HUES6 (cell line): ENCODE results near the gene SOX11.

ENCODE experiments used
- H3K27ac ChIP-seq: 2 replicates; pipeline ENCODE4 v1.7.0; 2013; ENCODE audit warnings: low read depth, mild to moderate bottlenecking, low read length, inconsistent platforms
- H3K27me3 ChIP-seq: 2 replicates; pipeline ENCODE4 v1.6.1; 2013; ENCODE audit warnings: low read length; ENCODE audit not compliant: control insufficient read depth, insufficient read depth
- H3K36me3 ChIP-seq: 2 replicates; pipeline ENCODE4 v1.6.1; 2013; ENCODE audit warnings: low read length; ENCODE audit not compliant: control insufficient read depth, insufficient read depth
- H3K4me1 ChIP-seq: 2 replicates; pipeline ENCODE4 v1.6.1; 2013; ENCODE audit warnings: low read length; ENCODE audit not compliant: control insufficient read depth, insufficient read depth
- H3K4me3 ChIP-seq: 2 replicates; pipeline ENCODE4 v1.5.1; 2013; ENCODE audit warnings: low read depth, low read length
- H3K9ac ChIP-seq: one replicate; pipeline ENCODE4 v1.6.1; 2013; ENCODE audit warnings: mild to moderate bottlenecking, low read length
- H3K9me3 ChIP-seq: 2 replicates; pipeline ENCODE4 v1.6.1; 2013; ENCODE audit warnings: low read depth, low read length; ENCODE audit not compliant: control insufficient read depth, insufficient read depth

The SOX11 gene

GRCh38 chr2:5672749-5673144, 19.4 kb upstream of the SOX11 start:
- Histone ChIP-seq H3K9ac (no peak overlapping the region), H3K4me1 (peaks cover 4% of the 10 kb centered on the region), H3K9me3 (no peaks in the 10 kb centered on the region), H3K36me3 (no peaks in the 10 kb centered on the region), H3K27ac (no peak overlapping the region), H3K4me3 (peak overlapping the region; percentile 62), H3K27me3 (peaks cover 49% of the 10 kb centered on the region)

- Histone ChIP-seq H3K4me3 (peak overlapping the region; percentile 62), H3K4me1 (peaks cover 4% of the 10 kb centered on the region), H3K9ac (no peak overlapping the region), H3K27ac (no peak overlapping the region), H3K27me3 (peaks cover 49% of the 10 kb centered on the region), H3K36me3 (no peaks in the 10 kb centered on the region), H3K9me3 (no peaks in the 10 kb centered on the region)
Observed at GRCh38 chr2:5673145-5674025, 18.8 kb upstream of the SOX11 start.

- Histone ChIP-seq H3K27ac (no peak overlapping the region), H3K9ac (no peak overlapping the region), H3K4me1 (peaks cover 4% of the 10 kb centered on the region), H3K36me3 (no peaks in the 10 kb centered on the region), H3K9me3 (no peaks in the 10 kb centered on the region), H3K4me3 (peak overlapping the region; percentile 62), H3K27me3 (peaks cover 49% of the 10 kb centered on the region)
Observed at GRCh38 chr2:5674026-5674340, 18.2 kb upstream of the SOX11 start.

GRCh38 chr2:5677133-5677532, 15.1 kb upstream of the SOX11 start:
- H3K9me3 ChIP-seq, result no peaks in the 10 kb centered on the region
- peaks cover 4% of the 10 kb centered on the region for H3K4me1 ChIP-seq
- H3K27me3 ChIP-seq, result peaks cover 34% of the 10 kb centered on the region
- no peaks in the 10 kb centered on the region for H3K36me3 ChIP-seq
- H3K4me3 ChIP-seq, result no peak overlapping the region
- H3K27ac ChIP-seq, result no peak overlapping the region
- no peak overlapping the region for H3K9ac ChIP-seq

GRCh38 chr2:5683471-5683870, 8.7 kb upstream of the SOX11 start:
- Histone ChIP-seq H3K4me3 (no peak overlapping the region), H3K9me3 (no peaks in the 10 kb centered on the region), H3K36me3 (no peaks in the 10 kb centered on the region), H3K9ac (no peak overlapping the region), H3K4me1 (no peaks in the 10 kb centered on the region), H3K27me3 (no peaks in the 10 kb centered on the region), H3K27ac (no peak overlapping the region)

GRCh38 chr2:5685225-5685624, 7.0 kb upstream of the SOX11 start:
- Histone ChIP-seq H3K9ac (no peak overlapping the region), H3K4me1 (peaks cover 6% of the 10 kb centered on the region), H3K4me3 (no peak overlapping the region), H3K27me3 (0 out of 2 replicates have a peak, but pooled peaks cover 7% of the 10 kb centered on the region), H3K9me3 (no peaks in the 10 kb centered on the region), H3K36me3 (no peaks in the 10 kb centered on the region), H3K27ac (no peak overlapping the region)

- H3K9ac ChIP-seq, result no peak overlapping the region
- H3K4me1 ChIP-seq, result peaks cover 7% of the 10 kb centered on the region
- no peak overlapping the region for H3K27ac ChIP-seq
- H3K36me3 ChIP-seq, result no peaks in the 10 kb centered on the region
- H3K27me3 ChIP-seq, result 0 out of 2 replicates have a peak, but pooled peaks cover 7% of the 10 kb centered on the region
- no peak overlapping the region for H3K4me3 ChIP-seq
- no peaks in the 10 kb centered on the region for H3K9me3 ChIP-seq
Observed at GRCh38 chr2:5686068-5686467, 6.1 kb upstream of the SOX11 start.

GRCh38 chr2:5686536-5686935, 5.6 kb upstream of the SOX11 start:
- H3K9me3 ChIP-seq, result no peaks in the 10 kb centered on the region
- no peak overlapping the region for H3K9ac ChIP-seq
- no peak overlapping the region for H3K4me3 ChIP-seq
- H3K36me3 ChIP-seq, result no peaks in the 10 kb centered on the region
- 0 out of 2 replicates have a peak, but pooled peaks cover 7% of the 10 kb centered on the region for H3K27me3 ChIP-seq
- H3K27ac ChIP-seq, result no peak overlapping the region
- H3K4me1 ChIP-seq, result peaks cover 7% of the 10 kb centered on the region

GRCh38 chr2:5689750-5690149, 2.4 kb upstream of the SOX11 start:
- peaks cover 7% of the 10 kb centered on the region for H3K4me1 ChIP-seq
- H3K9me3 ChIP-seq, result no peaks in the 10 kb centered on the region
- H3K27me3 ChIP-seq, result peaks cover 18% of the 10 kb centered on the region
- H3K4me3 ChIP-seq, result peak overlapping the region; percentile 91
- H3K27ac ChIP-seq, result no peak overlapping the region
- H3K36me3 ChIP-seq, result no peaks in the 10 kb centered on the region
- H3K9ac ChIP-seq, result peak overlapping the region; percentile 84

- no peaks in the 10 kb centered on the region for H3K36me3 ChIP-seq
- H3K27me3 ChIP-seq, result peaks cover 18% of the 10 kb centered on the region
- H3K4me1 ChIP-seq, result peaks cover 7% of the 10 kb centered on the region
- H3K9me3 ChIP-seq, result no peaks in the 10 kb centered on the region
- peak overlapping the region; percentile 84 for H3K9ac ChIP-seq
- H3K4me3 ChIP-seq, result peak overlapping the region; percentile 91
- H3K27ac ChIP-seq, result no peak overlapping the region
Observed at GRCh38 chr2:5690286-5690685, 1.9 kb upstream of the SOX11 start.

GRCh38 chr2:5690718-5691220, 1.4 kb upstream of the SOX11 start:
- Histone ChIP-seq H3K27ac (peak overlapping the region; percentile 72), H3K27me3 (peaks cover 18% of the 10 kb centered on the region), H3K4me1 (peaks cover 7% of the 10 kb centered on the region), H3K9ac (peak overlapping the region; percentile 84), H3K9me3 (no peaks in the 10 kb centered on the region), H3K36me3 (no peaks in the 10 kb centered on the region), H3K4me3 (peak overlapping the region; percentile 91)
